Hematopoietic multipotent progenitor cell treated with erythropoietin and hydrocortisone succinate and interleukin-3 and kit ligand, for 4 days (in vitro differentiated cells): Measurements from ENCODE around the gene SELENOT.

Source experiments
- DNase-seq: peaks from one replicate; pipeline ENCODE4 v3.0.0-alpha.2; 2015

Gene SELENOT

DNA sequence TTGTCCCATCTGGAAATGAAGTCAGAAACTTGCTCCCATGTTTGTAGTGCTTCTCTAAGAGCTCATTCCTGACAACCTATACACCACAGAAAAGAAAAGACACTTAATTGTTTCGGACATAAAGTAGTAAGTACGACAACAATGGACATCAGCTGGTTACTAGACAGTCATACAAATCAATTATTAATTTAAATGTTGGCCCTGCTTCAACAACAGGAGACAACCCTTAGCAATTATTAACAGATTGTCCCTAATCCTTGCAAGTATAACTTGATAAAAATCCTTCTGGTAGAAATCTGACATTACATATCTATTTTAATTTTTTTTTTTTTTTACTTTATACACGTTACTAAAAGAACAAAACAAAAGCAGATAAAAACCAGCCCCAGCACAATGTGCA, 70.8 kb downstream of the SELENOT start:
- no peak for DNase-seq

DNA sequence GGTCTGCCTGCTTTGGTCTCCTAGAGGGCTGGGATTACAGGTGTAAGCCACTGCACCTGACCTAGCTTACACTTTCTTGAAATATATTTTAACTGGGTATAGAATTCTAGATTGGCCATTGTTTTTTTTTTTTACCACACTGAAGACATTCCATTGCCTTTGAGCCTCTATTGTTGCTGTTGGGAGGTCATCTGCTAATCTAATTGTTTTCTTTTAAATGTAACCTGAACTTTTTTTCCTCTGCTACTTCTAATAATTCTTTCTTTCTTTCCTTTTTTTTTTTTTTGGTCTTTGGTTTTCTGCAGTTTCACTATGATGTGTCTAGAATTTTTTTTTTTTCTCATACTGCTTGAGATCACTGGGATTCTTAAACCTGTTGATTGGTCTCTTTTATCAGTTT, 72.5 kb downstream of the SELENOT start:
- DNase-seq = peak; percentile 34
